CD4-positive, alpha-beta T cell treated with Interleukin-17A for 1 hour (primary cell): ENCODE measurements around the gene RAP1B.
A peak's percentile ranks its signal among the peaks of the same experiment; 100 is the strongest.

ENCODE experiments used
- DNase-seq: peaks from one replicate; pipeline ENCODE4 v3.0.0-alpha.2; 2020

Gene RAP1B

GRCh38 chr12:68610370-68611093 is at the start of gene RAP1B:
Gene RAP1B, plus strand, starts transcription at chr12:68610899. Its CDS starts 37,826 bp downstream, at chr12:68648725.
- peak; percentile 93 for DNase-seq

GRCh38 chr12:68561830-68562229 is 48.9 kb upstream of the RAP1B start:
- no peak for DNase-seq

DNA sequence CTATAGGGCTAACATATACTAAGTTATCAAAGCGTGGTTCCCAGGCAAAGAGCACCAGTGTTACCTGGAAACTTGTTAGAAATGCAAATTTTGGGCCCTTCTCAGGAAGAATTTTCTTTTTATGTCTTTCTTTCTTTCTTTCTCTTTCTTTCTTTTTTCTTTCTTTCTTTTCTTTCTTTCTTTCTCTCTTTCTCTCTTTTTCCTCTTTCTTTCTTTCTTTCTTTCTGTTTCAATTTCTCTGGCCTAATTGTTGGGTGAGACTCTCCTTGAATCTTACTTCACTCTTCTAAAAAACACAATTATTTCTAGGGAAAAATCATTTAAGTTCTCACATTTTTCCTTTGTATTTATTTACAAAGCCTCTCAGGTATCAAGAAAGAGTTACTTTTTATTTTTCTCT is 46.5 kb upstream of the RAP1B start:
- DNase-seq, result no peak

DNA sequence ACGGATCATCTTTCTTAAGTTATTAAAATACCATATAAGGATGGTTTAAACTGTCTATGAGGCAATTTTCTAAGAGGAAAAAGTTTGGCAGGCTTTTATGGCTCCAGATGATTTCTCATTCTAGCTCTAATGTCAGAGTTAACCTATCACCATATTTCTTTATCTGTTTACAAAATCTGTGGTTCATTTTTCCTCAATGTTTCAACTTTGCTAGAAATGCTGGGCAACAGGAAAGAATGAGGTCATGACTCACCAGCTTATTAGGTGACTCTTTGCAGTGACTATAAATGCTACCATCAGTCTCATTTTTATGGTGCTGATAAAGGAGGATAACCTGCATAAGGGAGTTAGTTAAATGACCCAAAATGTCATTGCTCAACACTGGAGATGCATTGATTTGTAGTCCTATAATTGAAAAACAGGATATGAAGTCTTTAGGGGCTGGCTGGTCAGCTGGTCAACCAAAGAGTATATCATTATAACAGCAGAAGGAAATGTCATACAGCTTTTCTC is 45.3 kb upstream of the RAP1B start:
- peak; percentile 26 for DNase-seq

- no peak for DNase-seq
These were observed 41.7 kb upstream of the RAP1B start for GRCh38 chr12:68568922-68569569.

- DNase-seq, result no peak
These were observed 38.0 kb upstream of the RAP1B start for GRCh38 chr12:68572661-68573060.

GRCh38 chr12:68573406-68573805 is 37.3 kb upstream of the RAP1B start:
- DNase-seq, result no peak

GRCh38 chr12:68577949-68578348 is 32.8 kb upstream of the RAP1B start:
- no peak for DNase-seq

- no peak for DNase-seq
These were observed 31.9 kb upstream of the RAP1B start for GRCh38 chr12:68578765-68579164.

DNA sequence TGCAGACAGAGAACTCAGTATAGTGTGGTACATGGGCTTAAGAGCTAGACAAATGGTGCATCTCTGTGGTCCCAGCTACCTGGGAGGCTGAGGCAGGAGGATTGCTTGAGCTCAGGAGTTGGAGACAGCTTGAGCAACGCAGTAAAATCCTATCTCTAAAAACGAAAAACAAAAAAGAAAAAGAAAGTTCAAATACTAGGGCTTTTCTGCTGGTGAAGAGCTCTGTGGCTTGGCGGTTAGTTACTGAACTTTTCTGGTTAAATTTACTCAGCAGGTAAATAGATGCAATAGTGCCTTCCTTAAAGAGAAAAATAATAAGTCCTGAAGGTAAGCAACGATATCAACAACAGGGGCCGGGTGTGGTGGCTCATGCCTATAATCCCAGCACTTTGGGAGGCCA is 31.4 kb upstream of the RAP1B start:
- DNase-seq, result no peak

DNA sequence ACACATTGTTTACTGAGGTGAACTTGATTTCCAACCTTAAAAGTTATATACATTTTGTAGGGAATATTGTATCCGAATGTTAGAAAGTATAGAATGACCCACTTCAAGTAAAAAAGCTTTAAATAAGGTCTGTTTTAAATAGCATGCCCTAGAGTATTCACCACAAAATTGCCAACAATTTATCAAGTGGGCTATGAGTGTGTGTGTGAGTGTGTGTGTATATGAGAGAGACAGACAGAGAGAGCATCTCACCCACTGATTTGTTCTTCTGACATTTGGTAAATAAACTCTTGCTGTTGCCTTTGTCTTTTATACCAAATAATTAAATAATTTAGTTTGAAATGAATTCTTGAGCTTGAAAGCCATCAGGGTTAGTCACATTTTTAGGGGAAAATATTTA is 29.8 kb upstream of the RAP1B start:
- DNase-seq, result no peak

- no peak for DNase-seq
These were observed 28.8 kb upstream of the RAP1B start for GRCh38 chr12:68581926-68582325.

GRCh38 chr12:68585966-68586365 is 24.7 kb upstream of the RAP1B start:
- DNase-seq, result no peak

DNA sequence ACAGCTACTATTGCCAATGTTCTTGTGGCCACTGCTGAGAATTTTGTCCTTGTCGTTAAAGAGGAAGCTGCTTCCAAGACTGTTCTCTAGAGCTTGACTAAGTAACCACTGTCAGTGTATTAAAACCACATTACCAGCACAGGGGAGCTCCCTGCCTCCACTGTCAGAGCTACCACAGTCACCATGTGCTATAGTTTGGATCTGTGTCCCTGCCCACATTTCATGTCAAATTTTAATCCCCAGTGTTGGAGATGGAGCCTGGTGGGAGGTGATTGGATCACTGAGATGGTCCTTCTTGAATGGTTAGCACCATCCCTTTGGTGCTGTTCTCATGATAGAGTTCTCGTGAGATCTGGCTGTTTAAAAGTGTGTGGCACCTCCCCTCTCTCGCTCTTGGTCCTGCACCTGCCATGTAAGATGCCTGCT is 23.2 kb upstream of the RAP1B start:
- peak; percentile 43 for DNase-seq

DNA sequence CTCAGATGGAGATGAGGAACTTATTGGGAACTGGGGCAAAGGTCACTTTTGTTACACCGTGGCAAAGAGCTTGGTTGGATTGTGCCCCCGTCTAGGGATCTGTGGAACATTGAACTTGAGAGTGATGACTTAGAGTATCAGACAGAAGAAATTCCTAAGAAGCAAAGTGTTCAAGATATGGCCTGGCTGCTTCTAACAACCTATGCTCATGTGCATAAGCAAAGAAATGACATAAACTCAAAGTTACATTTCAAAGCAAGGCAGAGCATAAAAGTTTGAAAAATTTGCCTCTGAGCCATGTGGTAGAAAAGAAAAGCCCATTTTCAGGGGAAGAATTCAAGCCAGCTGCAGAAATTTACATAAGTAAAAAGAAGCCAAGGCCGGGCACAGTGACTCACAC is 21.5 kb upstream of the RAP1B start:
- DNase-seq, result no peak

DNA sequence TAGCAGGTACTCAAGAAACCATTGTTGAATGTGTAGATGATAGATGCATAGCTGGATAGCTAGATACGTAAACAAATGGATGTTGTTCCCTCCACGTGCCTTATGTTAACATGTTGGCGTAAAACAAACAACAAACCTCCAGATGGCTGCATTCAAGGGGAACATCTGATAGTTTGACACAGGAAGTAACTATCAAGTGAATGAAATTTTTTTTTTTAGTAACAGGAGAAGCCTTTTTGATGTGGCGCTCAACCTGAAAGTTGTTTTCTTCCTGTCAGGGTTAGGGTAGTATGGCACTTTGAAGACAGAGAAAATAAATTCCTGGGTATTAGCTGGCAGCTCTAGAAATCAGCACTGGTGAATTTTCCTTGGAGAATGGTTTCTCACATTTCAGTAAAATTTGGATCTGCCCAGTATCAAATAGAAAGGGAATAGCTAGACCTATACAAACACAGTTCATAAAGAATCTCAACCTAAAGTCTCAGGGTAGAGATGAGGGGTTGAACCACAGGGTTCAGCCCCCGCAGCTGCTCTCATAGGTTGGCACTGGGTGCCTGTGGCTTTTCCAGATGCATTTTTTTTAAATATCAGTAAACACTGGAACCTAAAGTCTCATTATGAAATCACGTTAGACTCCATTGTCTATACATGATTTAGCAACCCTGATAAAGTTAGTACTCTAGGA is 18.8 kb upstream of the RAP1B start:
- peak; percentile 68 for DNase-seq

GRCh38 chr12:68595241-68595640 is 15.5 kb upstream of the RAP1B start:
- DNase-seq, result no peak

DNA sequence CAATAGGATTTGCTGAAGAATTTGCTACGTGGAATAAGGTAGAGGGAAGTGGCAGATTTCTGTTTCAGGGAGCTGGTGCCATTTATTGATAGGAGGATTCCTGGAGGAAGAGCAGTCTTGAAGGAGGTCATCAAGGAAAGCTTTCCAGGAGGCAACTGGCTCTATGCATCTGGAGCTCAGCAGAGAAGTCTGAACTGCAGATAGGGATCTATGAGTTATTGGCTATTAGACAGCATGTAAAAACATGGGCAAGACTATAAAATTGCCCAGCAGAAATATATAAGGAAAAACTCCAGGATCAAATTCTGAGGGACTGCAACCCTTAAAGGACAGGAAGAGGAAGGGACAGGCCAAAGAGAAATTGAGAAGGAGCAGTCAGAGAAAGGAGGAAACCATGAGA is 8.9 kb upstream of the RAP1B start:
- DNase-seq, result no peak

DNA sequence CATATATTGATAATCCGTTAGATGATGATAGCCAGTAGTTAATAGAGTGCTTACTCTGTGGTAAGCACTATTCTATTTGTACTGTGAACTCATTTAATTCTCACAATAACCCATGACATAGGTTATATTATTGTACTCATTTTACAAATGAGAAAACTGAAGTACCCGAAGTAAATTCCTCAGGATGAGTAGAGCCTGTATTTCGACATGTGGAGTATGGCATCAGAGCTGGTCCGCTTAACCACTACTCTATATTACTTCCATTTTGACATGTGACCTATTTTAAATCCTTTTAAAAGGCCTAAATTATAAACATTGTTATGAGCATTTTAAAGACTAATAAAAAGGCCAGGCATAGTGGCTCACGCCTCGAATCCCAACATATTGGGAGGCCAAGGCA is 8.0 kb upstream of the RAP1B start:
- no peak for DNase-seq

GRCh38 chr12:68608191-68608590 is 2.5 kb upstream of the RAP1B start:
- DNase-seq, result no peak

DNA sequence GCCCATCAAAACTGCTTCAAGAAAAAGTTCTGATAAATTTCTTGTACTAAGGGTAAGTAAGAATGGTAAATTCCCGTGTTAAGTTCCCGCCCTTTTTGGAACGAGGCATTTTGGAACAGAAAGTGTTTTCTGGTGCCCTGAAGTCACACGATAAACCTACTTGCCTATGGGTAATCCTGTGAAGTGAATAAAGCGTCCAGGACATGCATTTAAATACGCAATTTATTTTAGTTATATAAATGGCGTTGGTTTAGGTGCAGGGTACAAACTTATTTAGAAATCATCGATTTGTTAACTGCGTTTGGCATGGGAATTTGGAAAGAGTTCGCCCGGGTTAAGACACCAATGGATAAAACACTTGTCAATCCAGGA is 715 bp upstream of the RAP1B start:
- DNase-seq, result peak; percentile 47

DNA sequence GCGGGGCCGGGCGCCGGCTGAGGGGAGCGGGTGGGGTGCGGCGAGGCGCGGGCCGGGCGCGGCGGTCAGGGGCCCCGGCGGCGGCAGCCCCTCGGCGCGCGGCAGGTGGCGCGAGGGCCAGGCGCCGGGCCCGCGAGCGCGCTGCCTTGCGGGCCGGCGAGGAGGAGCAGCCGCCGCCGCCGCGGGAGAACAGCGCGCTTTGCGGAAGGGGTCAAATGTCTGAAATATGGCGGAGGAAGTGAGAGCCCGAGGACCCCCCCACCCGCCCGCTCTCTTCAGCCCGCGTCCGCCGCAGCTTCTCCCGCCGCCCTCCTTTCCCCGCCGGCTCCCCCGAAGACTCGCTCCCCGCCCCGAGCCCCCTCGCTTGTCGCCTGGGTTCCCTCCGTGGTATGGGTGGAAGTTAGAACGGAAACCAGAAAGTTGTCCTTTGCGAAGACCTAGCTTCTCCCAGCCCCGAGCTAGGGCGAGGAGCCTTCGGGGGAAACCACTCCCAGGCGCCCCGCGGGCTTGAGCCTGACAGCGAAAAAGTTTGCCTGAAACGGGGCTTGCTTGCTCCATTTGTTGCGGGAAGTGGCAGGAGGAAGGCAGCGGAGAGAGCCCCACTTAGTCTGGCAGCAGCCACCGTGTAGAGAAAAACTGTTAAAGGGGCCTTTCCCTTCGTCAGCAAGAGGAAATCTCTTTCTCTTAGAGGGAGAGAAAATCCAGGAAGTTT is 551 bp downstream of the RAP1B start:
- peak; percentile 60 for DNase-seq

DNA sequence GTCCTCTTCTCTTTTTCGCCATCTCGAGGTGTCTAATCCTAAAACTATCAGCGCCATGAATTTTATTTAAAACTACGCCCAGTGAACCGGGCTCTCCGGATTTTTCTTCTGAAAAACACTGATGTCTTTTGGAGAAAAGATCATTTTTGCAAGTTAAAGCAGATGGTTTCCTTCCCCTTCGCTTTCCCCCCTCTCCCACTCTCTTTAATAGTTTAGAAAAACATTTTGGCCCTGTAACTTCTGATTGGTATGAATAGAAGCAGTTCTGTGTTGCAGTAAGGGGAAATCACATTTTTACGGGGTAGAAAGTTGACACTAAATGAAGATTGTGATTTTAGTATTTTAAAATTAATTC is 1.1 kb downstream of the RAP1B start:
- no peak for DNase-seq
